NB4 (cell line): Measurements from ENCODE around the gene ANKS1B.

Experiments used
- DNase-seq: peaks from one replicate; pipeline ENCODE4 v3.0.0; 2010; ENCODE audit warnings: low read depth
- H3K4me3 ChIP-seq: one replicate; pipeline ENCODE4 v1.5.1; 2011; ENCODE audit warnings: mild to moderate bottlenecking, low read depth, low read length, moderate library complexity
- CTCF ChIP-seq: IDR thresholded peaks from one replicate; pipeline ENCODE4 v1.5.1; 2012; ENCODE audit warnings: low read depth, low read length
- MAX ChIP-seq: IDR thresholded peaks from 2 replicates; pipeline ENCODE4 v1.6.1; 2011; ENCODE audit warnings: low read depth, low read length
- MYC ChIP-seq: IDR thresholded peaks from 2 replicates; pipeline ENCODE4 v1.6.1; 2011; ENCODE audit warnings: low read depth, low read length
- POLR2A ChIP-seq: IDR thresholded peaks from 2 replicates; pipeline ENCODE4 v1.6.1; 2011; ENCODE audit warnings: mild to moderate bottlenecking; ENCODE audit not compliant: insufficient read length; ENCODE audit errors: extremely low read depth

The ANKS1B gene

GRCh38 chr12:98730412-98730811 lies 1254.3 kb downstream of the ANKS1B start:
- TF ChIP-seq POLR2A (no peak), MYC (no peak), CTCF (no peak), MAX (no peak)
- no peak overlapping the region for H3K4me3 ChIP-seq
- DNase-seq: no peak

GRCh38 chr12:98727196-98727595 lies 1257.5 kb downstream of the ANKS1B start:
- TF ChIP-seq MYC: no peak
- TF ChIP-seq CTCF: no peak
- no peak for TF ChIP-seq MAX
- TF ChIP-seq POLR2A: no peak
- peak; percentile 51 for DNase-seq
- no peak overlapping the region for H3K4me3 ChIP-seq

GRCh38 chr12:98725476-98726247 lies 1259.1 kb downstream of the ANKS1B start:
- peak; percentile 74 for DNase-seq
- H3K4me3 ChIP-seq: no peak overlapping the region
- TF ChIP-seq CTCF (peak; percentile 81), MYC (no peak)

GRCh38 chr12:98724384-98725155 lies 1260.2 kb downstream of the ANKS1B start:
- H3K4me3 ChIP-seq: no peak overlapping the region
- TF ChIP-seq MAX: no peak
- no peak for TF ChIP-seq MYC
- no peak for TF ChIP-seq POLR2A
- DNase-seq: no peak

GRCh38 chr12:98721204-98721702 lies 1263.5 kb downstream of the ANKS1B start:
- no peak overlapping the region for H3K4me3 ChIP-seq
- TF ChIP-seq CTCF (no peak), MYC (no peak), MAX (no peak), POLR2A (no peak)
- no peak for DNase-seq
